ENCODE data around the gene EFCAB6.

- TF ChIP-seq, protein P1, sequence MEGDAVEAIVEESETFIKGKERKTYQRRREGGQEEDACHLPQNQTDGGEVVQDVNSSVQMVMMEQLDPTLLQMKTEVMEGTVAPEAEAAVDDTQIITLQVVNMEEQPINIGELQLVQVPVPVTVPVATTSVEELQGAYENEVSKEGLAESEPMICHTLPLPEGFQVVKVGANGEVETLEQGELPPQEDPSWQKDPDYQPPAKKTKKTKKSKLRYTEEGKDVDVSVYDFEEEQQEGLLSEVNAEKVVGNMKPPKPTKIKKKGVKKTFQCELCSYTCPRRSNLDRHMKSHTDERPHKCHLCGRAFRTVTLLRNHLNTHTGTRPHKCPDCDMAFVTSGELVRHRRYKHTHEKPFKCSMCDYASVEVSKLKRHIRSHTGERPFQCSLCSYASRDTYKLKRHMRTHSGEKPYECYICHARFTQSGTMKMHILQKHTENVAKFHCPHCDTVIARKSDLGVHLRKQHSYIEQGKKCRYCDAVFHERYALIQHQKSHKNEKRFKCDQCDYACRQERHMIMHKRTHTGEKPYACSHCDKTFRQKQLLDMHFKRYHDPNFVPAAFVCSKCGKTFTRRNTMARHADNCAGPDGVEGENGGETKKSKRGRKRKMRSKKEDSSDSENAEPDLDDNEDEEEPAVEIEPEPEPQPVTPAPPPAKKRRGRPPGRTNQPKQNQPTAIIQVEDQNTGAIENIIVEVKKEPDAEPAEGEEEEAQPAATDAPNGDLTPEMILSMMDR (IDR thresholded peaks at IDR 0.05) = no peak
- TF ChIP-seq POLR2AphosphoS5 (IDR thresholded peaks at IDR 0.05) (no peak), EP300 (IDR thresholded peaks at IDR 0.05; ENCODE audit: low read depth) (no peak), POLR2A (IDR thresholded peaks at IDR 0.05) (no peak)
Measured at GRCh38 chr22:43541022-43541421, 271.1 kb downstream of the EFCAB6 start.

All from transverse colon (tissue), 4 donors.